GM19395 (cell line): Measurements from ENCODE around the gene HS6ST3.

Experiments
- ATAC-seq: cut with Tn5 transposase; IDR thresholded peaks from one replicate; pipeline ENCODE4 v1.9.1; 2021; ENCODE audit warnings: mild to moderate bottlenecking, moderate library complexity; ENCODE audit not compliant: unreplicated experiment

The HS6ST3 gene

GRCh38 chr13:96860882-96861281, 771.0 kb downstream of the HS6ST3 start:
- no peak for ATAC-seq

- ATAC-seq, result no peak
These were observed 772.2 kb downstream of the HS6ST3 start for GRCh38 chr13:96862093-96862492.

- no peak for ATAC-seq
These were observed 773.1 kb downstream of the HS6ST3 start for GRCh38 chr13:96862999-96863398.

GRCh38 chr13:96871469-96871868, 781.6 kb downstream of the HS6ST3 start:
- ATAC-seq, result no peak

- ATAC-seq, result no peak
These were observed 790.5 kb downstream of the HS6ST3 start for GRCh38 chr13:96880419-96880818.
